Right lobe of liver (tissue), 6 donors: Measurements from ENCODE around the gene BMF. TPM values are rescaled to one million over a fixed set of nuclear protein-coding genes. Genes with fewer than 3 reads are reported as not detected.

Experiments used
- ATAC-seq, 4 donors: fragments of 200-7000 bp; cut with Tn5 transposase; one replicate each; pipeline ENCODE4 v1.9.1; 2020; ENCODE audit warnings: mild to moderate bottlenecking in 4 of 4, moderate library complexity in 4 of 4
- DNase-seq, 3 donors: peaks; one replicate each; pipeline ENCODE4 v3.0.0-alpha.2; 2020
- H3K27ac ChIP-seq, 3 donors: fragments of 200-600 bp; one replicate each; pipeline ENCODE4 v1.8.0; 2022
- H3K27me3 ChIP-seq, 2 donors: fragments of 200-600 bp; one replicate each; pipeline ENCODE4 v1.8.0; 2022
- H3K36me3 ChIP-seq, 4 donors: fragments of 200-600 bp; sonication (generic) in 1 of 4; one replicate each; pipeline versions ENCODE4 v1.5.1 to v1.8.0; 2017 to 2022; ENCODE audit warnings: control low read depth in 1 of 4
- H3K4me1 ChIP-seq, 4 donors: fragments of 200-600 bp; sonication (generic) in 1 of 4; one replicate each; pipeline versions ENCODE4 v1.5.1 to v1.8.0; 2017 to 2022; ENCODE audit warnings: control low read depth in 1 of 4
- H3K4me3 ChIP-seq, 3 donors: fragments of 200-600 bp; one replicate each; pipeline ENCODE4 v1.8.0; 2022
- H3K9me3 ChIP-seq, 4 donors: fragments of 200-600 bp; sonication (generic) in 1 of 4; one replicate each; pipeline versions ENCODE4 v1.5.1 to v1.8.0; 2017 to 2022; ENCODE audit warnings: control low read depth in 1 of 4
- POLR2A ChIP-seq: fragments of 450-650 bp; IDR thresholded peaks from one replicate; pipeline ENCODE4 v1.6.1; 2017; ENCODE audit warnings: antibody characterized with exemption, mild to moderate bottlenecking
- WGBS: methylation state at CpG from one replicate; pipeline ENCODE4 v1.1.6; 2018; ENCODE audit warnings: low coverage, low lambda C conversion rate; ENCODE audit not compliant: insufficient coverage; ENCODE audit errors: missing lambda C conversion rate; 5-methylcytosine and 5-hydroxymethylcytosine counted together
- intact Hi-C, 2 donors: fragments of 100-400 bp; cut with DNase I; formaldehyde crosslinking; loops; one replicate each; pipeline versions ENCODE4 v1.11.2 to v1.14.1; 2022
- total RNA-seq, 6 experiments: library from RNA; depleted of rRNA in 2 of 6; stranded (reverse); fragments of >200 nt in 2 of 6; fragmentation: NEBNext Ultra II Directional in 3 of 6; extraction: Animal tissue kit (Norgen Biotek cat#: 25700) in 3 of 6; gene quantifications; one replicate each; pipeline versions ENCODE4 v1.1.0 to v1.2.4, GENCODE V29; 2016 to 2023
- TF ChIP-seq, protein P1 (sequence below), 4 donors: fragments of 200-600 bp in 3 of 4; fragments of 450-650 bp in 1 of 4; IDR thresholded peaks; one replicate each; pipeline versions ENCODE4 v1.5.1 to v1.8.0; 2016 to 2022; ENCODE audit warnings: antibody characterized with exemption in 4 of 4, mild to moderate bottlenecking in 2 of 4
- donor health status: DM: no; HTN: yes; CAD: no.
- donor health status: DM: no; HTN: no; CAD: no.
- donor health status: DM: no; HTN: no; CAD: no.
- donor health status: DM: no; HTN: yes; CAD: no.
- donor health status: DM: no; HTN: yes; CAD: no.

The BMF gene
- total RNA-seq, 6 experiments from 2014 or later = 1.7 to 7.3 (median 3.4) TPM

DNA sequence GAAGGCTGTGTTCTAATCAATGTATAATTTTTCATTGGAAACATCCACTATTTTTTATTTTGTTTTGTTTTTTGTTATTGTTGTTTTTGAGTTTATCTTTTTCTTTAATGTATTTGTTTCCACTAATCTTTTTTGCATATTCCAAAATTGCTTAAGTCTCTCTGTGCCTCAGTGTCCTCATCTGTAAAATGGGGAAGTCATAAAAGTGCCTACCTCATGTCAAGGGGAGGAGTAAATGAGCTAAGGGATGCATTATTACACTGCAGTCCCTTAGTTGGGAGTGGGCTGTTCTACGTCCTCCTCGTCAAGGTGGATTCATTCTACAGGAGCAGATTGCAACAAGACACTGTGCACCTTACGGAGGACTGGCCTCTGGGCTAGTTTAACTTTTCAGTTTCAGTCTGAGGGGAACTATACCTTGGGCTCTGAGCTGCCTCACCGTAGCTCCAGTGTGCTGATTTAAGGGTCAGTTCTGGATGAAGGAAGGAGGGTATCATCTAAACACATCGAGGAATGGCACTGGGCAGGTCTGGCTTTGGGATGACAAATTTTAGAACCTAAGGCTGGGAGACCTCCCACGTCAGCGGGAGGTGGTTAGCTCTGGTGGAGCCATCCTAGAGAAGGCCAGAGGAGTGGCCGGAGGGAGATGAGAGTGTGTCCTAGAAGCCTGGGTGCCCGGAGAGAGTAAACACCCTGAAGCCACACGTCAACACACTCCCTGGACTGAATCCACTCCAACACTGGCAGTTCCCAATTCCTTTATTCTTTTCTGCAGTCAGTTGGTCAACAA, 64.6 kb downstream of the BMF start:
- no peak for ATAC-seq
- no peak overlapping the region for H3K27ac ChIP-seq
- no peaks in the 10 kb centered on the region for H3K9me3 ChIP-seq
- 73% methylated on average over 2 of the region's 10 CpGs for WGBS
- intact Hi-C loops = loop anchor here (5.0 to 10.0 kb wide), 3 partner anchors 61 to 233 kb away; partner anchors contain the start of gene BMF (in 1 of the 2)
- no peaks in the 10 kb centered on the region for H3K36me3 ChIP-seq
- H3K4me1 ChIP-seq = peaks cover 0 to 28% (median 9%) of the 10 kb centered on the region in 4 donors
- no peak for TF ChIP-seq POLR2A
- TF ChIP-seq, protein P1, sequence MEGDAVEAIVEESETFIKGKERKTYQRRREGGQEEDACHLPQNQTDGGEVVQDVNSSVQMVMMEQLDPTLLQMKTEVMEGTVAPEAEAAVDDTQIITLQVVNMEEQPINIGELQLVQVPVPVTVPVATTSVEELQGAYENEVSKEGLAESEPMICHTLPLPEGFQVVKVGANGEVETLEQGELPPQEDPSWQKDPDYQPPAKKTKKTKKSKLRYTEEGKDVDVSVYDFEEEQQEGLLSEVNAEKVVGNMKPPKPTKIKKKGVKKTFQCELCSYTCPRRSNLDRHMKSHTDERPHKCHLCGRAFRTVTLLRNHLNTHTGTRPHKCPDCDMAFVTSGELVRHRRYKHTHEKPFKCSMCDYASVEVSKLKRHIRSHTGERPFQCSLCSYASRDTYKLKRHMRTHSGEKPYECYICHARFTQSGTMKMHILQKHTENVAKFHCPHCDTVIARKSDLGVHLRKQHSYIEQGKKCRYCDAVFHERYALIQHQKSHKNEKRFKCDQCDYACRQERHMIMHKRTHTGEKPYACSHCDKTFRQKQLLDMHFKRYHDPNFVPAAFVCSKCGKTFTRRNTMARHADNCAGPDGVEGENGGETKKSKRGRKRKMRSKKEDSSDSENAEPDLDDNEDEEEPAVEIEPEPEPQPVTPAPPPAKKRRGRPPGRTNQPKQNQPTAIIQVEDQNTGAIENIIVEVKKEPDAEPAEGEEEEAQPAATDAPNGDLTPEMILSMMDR (IDR thresholded peaks at IDR 0.05) = no peak
- H3K4me3 ChIP-seq = no peak overlapping the region
- DNase-seq = no peak
- H3K27me3 ChIP-seq = no peaks in the 10 kb centered on the region

DNA sequence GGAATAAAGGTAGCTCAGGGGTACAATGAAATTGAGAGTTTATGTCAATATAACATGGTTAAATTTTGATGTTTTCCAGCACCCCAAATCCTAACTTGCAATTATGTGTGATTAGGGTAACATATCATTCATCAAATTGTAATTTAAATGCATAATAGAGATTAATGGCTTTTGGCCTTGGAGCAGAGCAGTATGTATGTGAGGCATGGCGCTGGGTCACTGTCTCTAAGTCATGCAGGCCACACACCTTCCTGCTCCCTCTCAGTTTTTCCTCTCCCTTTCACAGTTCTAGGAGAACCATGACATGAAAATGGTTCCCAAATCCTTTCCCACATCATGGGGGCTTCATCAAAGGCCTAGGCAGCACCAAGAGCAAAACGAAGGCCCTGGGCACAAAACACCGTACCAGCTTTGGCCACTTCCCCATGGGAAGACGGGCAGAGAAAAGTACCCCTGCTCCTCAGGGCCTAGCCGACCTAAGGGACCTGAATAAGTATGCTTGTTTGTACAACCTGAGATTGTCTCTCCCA, 65.8 kb downstream of the BMF start:
- no peak for ATAC-seq
- H3K9me3 ChIP-seq = no peaks in the 10 kb centered on the region
- WGBS = 88% methylated on average over 3 of the region's 5 CpGs
- no peak for TF ChIP-seq POLR2A
- TF ChIP-seq, protein P1 (IDR thresholded peaks at IDR 0.05) = no peak
- no peaks in the 10 kb centered on the region for H3K36me3 ChIP-seq
- no peak overlapping the region for H3K4me3 ChIP-seq
- H3K27ac ChIP-seq = no peak overlapping the region
- H3K27me3 ChIP-seq = no peaks in the 10 kb centered on the region
- DNase-seq = no peak
- intact Hi-C loops = loop anchor here (5.0 to 10.0 kb wide), 3 partner anchors 62 to 234 kb away; partner anchors contain the start of gene BMF (in 1 of the 2)
- H3K4me1 ChIP-seq = peaks cover 0 to 31% (median 9%) of the 10 kb centered on the region in 4 donors

DNA sequence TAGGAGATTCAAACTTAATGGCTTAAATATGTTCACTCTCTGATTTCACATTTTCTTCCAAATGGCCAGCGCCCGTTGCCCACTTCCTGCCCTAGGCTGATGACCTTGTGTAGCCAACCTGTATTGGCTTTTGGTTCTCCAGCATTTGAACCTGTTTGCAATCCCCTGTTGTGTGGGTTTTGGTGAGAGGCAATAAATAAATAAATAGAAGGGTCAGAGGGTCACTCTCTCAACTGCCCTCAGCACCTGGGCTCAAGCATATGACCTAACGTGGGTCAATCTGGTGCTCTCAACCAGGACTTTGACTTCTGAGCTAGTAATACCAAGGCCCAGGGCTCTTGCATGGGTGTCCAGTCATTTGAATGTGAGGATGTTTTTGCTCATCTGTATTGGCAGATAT, 67.9 kb downstream of the BMF start:
- Histone ChIP-seq H3K4me3 (peak overlapping the region in 1 of 3 donors; percentile 88), H3K27ac (peak overlapping the region; percentile 93 to 96 (median 95)), H3K36me3 (peaks cover 0 to 16% (median 6%) of the 10 kb centered on the region in 4 donors), H3K9me3 (no peaks in the 10 kb centered on the region), H3K4me1 (peaks cover 0 to 34% (median 10%) of the 10 kb centered on the region in 4 donors), H3K27me3 (no peaks in the 10 kb centered on the region)
- peak; percentile 63 to 77 (median 69) for ATAC-seq
- WGBS = 8% methylated on average over 3 of the region's 3 CpGs
- peak in 2 of 3 donors; percentile 68 to 82 for DNase-seq
- intact Hi-C loops = loop anchor here (5.0 to 10.0 kb wide), 3 partner anchors 64 to 237 kb away; partner anchors contain the start of gene BMF (in 1 of the 2)
- TF ChIP-seq POLR2A = no peak
- TF ChIP-seq, protein P1 (IDR thresholded peaks at IDR 0.05) = no peak

DNA sequence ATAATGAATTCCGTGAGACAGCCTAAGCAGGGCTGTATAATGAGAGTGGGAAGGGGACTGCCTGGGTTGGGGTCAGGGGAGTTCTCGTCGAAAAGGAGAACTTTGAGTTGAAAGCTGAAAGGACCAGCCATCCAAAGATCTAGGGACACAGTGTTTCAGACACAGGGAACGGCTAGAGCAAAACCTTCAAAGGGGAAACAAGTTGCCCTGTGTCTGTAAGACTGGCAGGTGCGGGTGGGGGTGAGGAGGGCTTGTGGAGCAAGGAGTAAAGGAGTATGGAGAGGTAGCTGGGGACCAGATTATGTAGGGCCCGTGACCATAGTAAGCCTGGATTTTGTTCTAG, 68.4 kb downstream of the BMF start:
- Histone ChIP-seq H3K4me3 (peak overlapping the region in 2 of 3 donors; percentile 85 to 88), H3K9me3 (no peaks in the 10 kb centered on the region), H3K4me1 (peaks cover 0 to 33% (median 10%) of the 10 kb centered on the region in 4 donors), H3K27me3 (no peaks in the 10 kb centered on the region), H3K27ac (peak overlapping the region; percentile 93 to 96 (median 95)), H3K36me3 (peaks cover 0 to 21% (median 9%) of the 10 kb centered on the region in 4 donors)
- peak in 2 of 4 donors; percentile 0 to 3 for ATAC-seq
- no peak for TF ChIP-seq POLR2A
- TF ChIP-seq, protein P1 (IDR thresholded peaks at IDR 0.05) = no peak
- intact Hi-C loops = loop anchor here (5.0 to 10.0 kb wide), 3 partner anchors 65 to 237 kb away; partner anchors contain the start of gene BMF (in 1 of the 2)
- WGBS = 14% methylated on average over 6 of the region's 6 CpGs
- DNase-seq = no peak
